Osteocyte (in vitro differentiated cells): ENCODE measurements around the gene FLOT2. TPM values are rescaled to one million over a fixed set of nuclear protein-coding genes. Genes with fewer than 3 reads are reported as not detected.

Experiments
- DNase-seq: peaks from one replicate; pipeline ENCODE4 v3.0.0; 2021; ENCODE audit warnings: mixed read lengths; ENCODE audit not compliant: unreplicated experiment; ENCODE audit errors: extremely low spot score
- H3K27ac Mint-ChIP-seq: one replicate; pipeline ENCODE4 v1.8.0; 2021; ENCODE audit warnings: mild to moderate bottlenecking, mixed read lengths; ENCODE audit not compliant: unreplicated experiment
- H3K27me3 Mint-ChIP-seq: one replicate; pipeline ENCODE4 v1.8.0; 2021; ENCODE audit warnings: mixed read lengths; ENCODE audit not compliant: unreplicated experiment
- H3K36me3 Mint-ChIP-seq: one replicate; pipeline ENCODE4 v1.8.0; 2021; ENCODE audit warnings: mixed read lengths; ENCODE audit not compliant: unreplicated experiment
- H3K4me1 Mint-ChIP-seq: one replicate; pipeline ENCODE4 v1.8.0; 2021; ENCODE audit warnings: mixed read lengths; ENCODE audit not compliant: unreplicated experiment
- H3K4me3 Mint-ChIP-seq: one replicate; pipeline ENCODE4 v1.8.0; 2021; ENCODE audit warnings: mild to moderate bottlenecking, moderate library complexity, mixed read lengths; ENCODE audit not compliant: unreplicated experiment
- H3K9me3 Mint-ChIP-seq: one replicate; pipeline ENCODE4 v1.8.0; 2021; ENCODE audit warnings: mixed read lengths; ENCODE audit not compliant: unreplicated experiment
- total RNA-seq: library from RNA; stranded (reverse); gene quantifications from 2 replicates; pipeline ENCODE4 v1.2.1, GENCODE V29; 2021
- TF ChIP-seq, protein P1 (sequence below): fragments of 200-600 bp; sonication (generic); IDR thresholded peaks from 2 replicates; pipeline ENCODE4 v1.5.0; 2021; ENCODE audit warnings: antibody characterized with exemption, mild to moderate bottlenecking, moderate library complexity

The FLOT2 gene
- total RNA-seq, 1 donor from 2014 or later: 95.8 TPM

DNA sequence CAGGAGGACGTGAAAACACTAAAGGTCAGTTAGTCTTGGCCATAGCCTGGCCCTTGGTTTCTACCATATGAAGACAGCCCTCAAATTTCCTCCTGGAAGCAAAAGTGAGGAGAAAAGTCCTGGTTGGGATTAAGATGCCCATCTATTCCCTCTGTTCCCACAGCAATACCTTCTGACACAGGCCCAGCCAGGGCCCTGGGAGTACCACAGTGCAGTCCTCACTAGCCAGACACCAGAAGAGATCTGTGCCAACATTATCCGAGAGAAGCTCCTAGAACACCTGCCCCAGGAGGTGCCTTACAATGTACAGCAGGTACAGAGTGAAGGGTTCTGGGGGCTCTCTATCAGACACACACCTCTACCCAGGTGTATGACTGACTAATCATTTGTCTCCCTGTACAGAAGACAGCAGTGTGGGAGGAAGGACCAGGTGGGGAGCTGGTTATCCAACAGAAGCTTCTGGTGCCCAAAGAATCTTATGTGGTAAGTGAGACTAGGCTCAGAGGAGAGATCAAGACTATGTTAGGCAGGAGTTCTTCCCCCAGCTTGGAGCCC lies 38.7 kb downstream of the FLOT2 start:
- H3K4me1 Mint-ChIP-seq: peaks cover 11% of the 10 kb centered on the region
- peaks cover 19% of the 10 kb centered on the region for H3K36me3 Mint-ChIP-seq
- TF ChIP-seq, protein P1, sequence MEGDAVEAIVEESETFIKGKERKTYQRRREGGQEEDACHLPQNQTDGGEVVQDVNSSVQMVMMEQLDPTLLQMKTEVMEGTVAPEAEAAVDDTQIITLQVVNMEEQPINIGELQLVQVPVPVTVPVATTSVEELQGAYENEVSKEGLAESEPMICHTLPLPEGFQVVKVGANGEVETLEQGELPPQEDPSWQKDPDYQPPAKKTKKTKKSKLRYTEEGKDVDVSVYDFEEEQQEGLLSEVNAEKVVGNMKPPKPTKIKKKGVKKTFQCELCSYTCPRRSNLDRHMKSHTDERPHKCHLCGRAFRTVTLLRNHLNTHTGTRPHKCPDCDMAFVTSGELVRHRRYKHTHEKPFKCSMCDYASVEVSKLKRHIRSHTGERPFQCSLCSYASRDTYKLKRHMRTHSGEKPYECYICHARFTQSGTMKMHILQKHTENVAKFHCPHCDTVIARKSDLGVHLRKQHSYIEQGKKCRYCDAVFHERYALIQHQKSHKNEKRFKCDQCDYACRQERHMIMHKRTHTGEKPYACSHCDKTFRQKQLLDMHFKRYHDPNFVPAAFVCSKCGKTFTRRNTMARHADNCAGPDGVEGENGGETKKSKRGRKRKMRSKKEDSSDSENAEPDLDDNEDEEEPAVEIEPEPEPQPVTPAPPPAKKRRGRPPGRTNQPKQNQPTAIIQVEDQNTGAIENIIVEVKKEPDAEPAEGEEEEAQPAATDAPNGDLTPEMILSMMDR: no peak

DNA sequence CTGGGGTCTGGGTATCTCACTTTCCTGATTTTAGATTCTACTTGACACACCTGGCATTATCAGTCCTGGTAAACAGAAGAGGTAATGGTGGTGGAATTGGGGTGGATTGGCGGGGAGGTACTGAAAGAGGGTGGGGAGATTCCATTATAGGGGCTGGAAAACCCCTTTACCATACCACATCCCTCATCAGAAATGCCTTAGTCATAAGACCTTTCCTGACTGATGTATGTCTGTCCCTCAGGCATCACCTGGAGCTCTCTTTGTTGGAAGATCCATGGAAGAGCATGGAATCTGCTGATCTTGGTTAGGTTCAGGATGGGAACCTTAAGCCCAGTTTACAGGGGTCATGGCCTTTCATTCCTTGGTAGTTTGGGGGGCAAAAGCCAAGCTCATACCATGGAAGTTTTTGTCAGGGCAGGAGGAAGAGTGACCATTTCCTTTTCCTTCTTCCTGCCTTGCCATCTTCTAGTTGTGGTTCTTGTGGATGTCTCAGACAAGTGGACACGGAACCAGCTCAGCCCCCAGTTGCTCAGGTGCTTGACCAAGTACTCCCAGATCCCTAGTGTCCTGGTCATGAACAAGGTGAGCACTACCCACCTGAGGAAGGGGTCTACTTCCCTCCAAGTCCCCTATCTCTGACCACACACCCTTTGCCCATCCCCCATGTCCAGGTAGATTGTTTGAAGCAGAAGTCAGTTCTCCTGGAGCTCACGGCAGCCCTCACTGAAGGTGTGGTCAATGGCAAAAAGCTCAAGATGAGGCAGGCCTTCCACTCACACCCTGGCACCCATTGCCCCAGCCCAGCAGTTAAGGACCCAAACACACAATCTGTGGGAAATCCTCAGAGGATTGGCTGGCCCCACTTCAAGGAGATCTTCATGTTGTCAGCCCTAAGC lies 39.4 kb downstream of the FLOT2 start:
- no peak for DNase-seq
- no peak overlapping the region for H3K27ac Mint-ChIP-seq
- H3K27me3 Mint-ChIP-seq: no peaks in the 10 kb centered on the region
- no peaks in the 10 kb centered on the region for H3K9me3 Mint-ChIP-seq
- H3K36me3 Mint-ChIP-seq: peaks cover 19% of the 10 kb centered on the region
- TF ChIP-seq, protein P1: no peak
- no peak overlapping the region for H3K4me3 Mint-ChIP-seq
- H3K4me1 Mint-ChIP-seq: peaks cover 11% of the 10 kb centered on the region

More for the DNA sequence above, 38.7 kb downstream of the FLOT2 start:
- no peak for DNase-seq
- Mint-ChIP-seq H3K4me3 (no peak overlapping the region), H3K9me3 (no peaks in the 10 kb centered on the region), H3K27ac (no peak overlapping the region), H3K27me3 (no peaks in the 10 kb centered on the region)

DNA sequence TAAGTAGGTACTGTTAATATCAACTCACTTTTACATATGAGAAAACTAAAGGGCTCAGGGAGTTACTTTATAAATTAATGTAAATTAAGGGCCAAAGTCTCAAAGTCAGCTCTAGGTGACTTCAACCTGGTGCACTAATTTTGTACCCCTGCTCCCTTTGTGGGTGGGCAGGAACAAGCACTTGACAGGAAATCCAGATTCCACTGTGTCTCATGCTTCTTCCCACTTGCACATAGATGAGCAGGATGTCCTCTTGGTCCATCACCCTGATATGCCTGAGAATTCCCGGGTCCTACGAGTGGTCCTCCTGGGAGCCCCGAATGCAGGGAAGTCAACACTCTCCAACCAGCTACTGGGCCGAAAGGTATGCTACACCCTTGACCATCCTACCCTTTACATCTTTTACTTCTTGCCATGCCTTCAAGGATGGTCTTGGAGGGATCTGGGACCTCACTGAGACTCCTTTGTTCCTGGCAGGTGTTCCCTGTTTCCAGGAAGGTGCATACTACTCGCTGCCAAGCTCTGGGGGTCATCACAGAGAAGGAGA lies 41.4 kb downstream of the FLOT2 start:
- peaks cover 11% of the 10 kb centered on the region for H3K4me1 Mint-ChIP-seq
- H3K9me3 Mint-ChIP-seq: no peaks in the 10 kb centered on the region
- H3K4me3 Mint-ChIP-seq: peak overlapping the region; percentile 96
- TF ChIP-seq, protein P1: no peak
- H3K27ac Mint-ChIP-seq: no peak overlapping the region
- no peaks in the 10 kb centered on the region for H3K27me3 Mint-ChIP-seq
- H3K36me3 Mint-ChIP-seq: peaks cover 19% of the 10 kb centered on the region
- no peak for DNase-seq

DNA sequence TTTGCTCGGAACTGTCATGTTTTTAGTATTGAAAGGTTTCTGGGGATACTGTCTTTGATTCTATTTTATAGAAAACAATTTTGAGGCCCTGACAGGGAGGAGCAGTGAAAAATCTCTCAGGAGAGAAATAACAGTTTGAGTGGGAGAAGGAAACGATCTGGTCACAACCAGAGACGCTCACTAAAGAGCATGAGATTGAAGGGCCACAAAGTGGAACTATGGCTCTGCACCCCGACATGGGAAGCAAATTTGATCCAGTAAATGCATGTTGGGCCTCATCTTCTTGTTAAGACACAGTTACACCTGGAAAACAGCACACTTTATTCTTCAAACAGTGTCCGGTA lies 42.2 kb downstream of the FLOT2 start:
- peaks cover 18% of the 10 kb centered on the region for H3K36me3 Mint-ChIP-seq
- TF ChIP-seq, protein P1: no peak
- peak overlapping the region; percentile 96 for H3K4me3 Mint-ChIP-seq
- no peaks in the 10 kb centered on the region for H3K27me3 Mint-ChIP-seq
- peak overlapping the region; percentile 87 for H3K27ac Mint-ChIP-seq
- no peak for DNase-seq
- H3K4me1 Mint-ChIP-seq: peaks cover 11% of the 10 kb centered on the region
- H3K9me3 Mint-ChIP-seq: no peaks in the 10 kb centered on the region
